Activated naive CD4-positive, alpha-beta T cell treated with Interleukin-2 at 50 U/mL for 16 hours (primary cell): ENCODE results near the gene PABPN1L.

Experiments used
- DNase-seq: peaks from one replicate; pipeline ENCODE4 v3.0.0-alpha.2; 2020

PABPN1L gene

GRCh38 chr16:88883117-88883895 lies 16.8 kb upstream of the PABPN1L start:
- DNase-seq, result no peak

GRCh38 chr16:88882358-88883030 lies 16.0 kb upstream of the PABPN1L start:
- DNase-seq, result no peak

- DNase-seq, result no peak
These were observed 15.4 kb upstream of the PABPN1L start for GRCh38 chr16:88881675-88882357.

- DNase-seq, result no peak
These were observed 14.7 kb upstream of the PABPN1L start for GRCh38 chr16:88881007-88881615.

GRCh38 chr16:88880226-88881006 lies 14.0 kb upstream of the PABPN1L start:
- no peak for DNase-seq

- no peak for DNase-seq
These were observed 13.3 kb upstream of the PABPN1L start for GRCh38 chr16:88879788-88880055.

- no peak for DNase-seq
These were observed 12.7 kb upstream of the PABPN1L start for GRCh38 chr16:88878967-88879787.

- DNase-seq, result no peak
These were observed 11.9 kb upstream of the PABPN1L start for GRCh38 chr16:88878356-88878755.

- DNase-seq, result no peak
These were observed 11.3 kb upstream of the PABPN1L start for GRCh38 chr16:88877564-88878289.

GRCh38 chr16:88876942-88877526 lies 10.6 kb upstream of the PABPN1L start:
- DNase-seq, result no peak

- no peak for DNase-seq
These were observed 9.3 kb upstream of the PABPN1L start for GRCh38 chr16:88875703-88876234.

- DNase-seq, result no peak
These were observed 8.6 kb upstream of the PABPN1L start for GRCh38 chr16:88874938-88875599.

- no peak for DNase-seq
These were observed 6.3 kb upstream of the PABPN1L start for GRCh38 chr16:88872650-88873331.

- DNase-seq, result no peak
These were observed 5.4 kb upstream of the PABPN1L start for GRCh38 chr16:88871730-88872416.

- no peak for DNase-seq
These were observed 4.9 kb upstream of the PABPN1L start for GRCh38 chr16:88871349-88871702.

- no peak for DNase-seq
These were observed 4.3 kb upstream of the PABPN1L start for GRCh38 chr16:88870608-88871348.

GRCh38 chr16:88869673-88869980 lies 3.2 kb upstream of the PABPN1L start:
- DNase-seq, result no peak

GRCh38 chr16:88868974-88869672 lies 2.7 kb upstream of the PABPN1L start:
- DNase-seq, result no peak
